Measurements from ENCODE around the gene ARFRP1.

The ARFRP1 gene

GRCh38 chr20:63693083-63693732 lies 14.6 kb downstream of the ARFRP1 start:
- FAIRE-seq (no peak), DNase-seq (ENCODE audit: extremely low spot score, insufficient read length, low read depth) (no peak)

- no peak for DNase-seq (ENCODE audit: extremely low spot score, insufficient read length, low read depth)
- no peak for FAIRE-seq
Measured at GRCh38 chr20:63692436-63693082, 15.2 kb downstream of the ARFRP1 start.

GRCh38 chr20:63691711-63692435 lies 15.9 kb downstream of the ARFRP1 start:
- FAIRE-seq: no peak
- no peak for DNase-seq (ENCODE audit: extremely low spot score, insufficient read length, low read depth)

- no peak for FAIRE-seq
- no peak for DNase-seq (ENCODE audit: extremely low spot score, insufficient read length, low read depth)
Measured at GRCh38 chr20:63690898-63691710, 16.7 kb downstream of the ARFRP1 start.

DNA sequence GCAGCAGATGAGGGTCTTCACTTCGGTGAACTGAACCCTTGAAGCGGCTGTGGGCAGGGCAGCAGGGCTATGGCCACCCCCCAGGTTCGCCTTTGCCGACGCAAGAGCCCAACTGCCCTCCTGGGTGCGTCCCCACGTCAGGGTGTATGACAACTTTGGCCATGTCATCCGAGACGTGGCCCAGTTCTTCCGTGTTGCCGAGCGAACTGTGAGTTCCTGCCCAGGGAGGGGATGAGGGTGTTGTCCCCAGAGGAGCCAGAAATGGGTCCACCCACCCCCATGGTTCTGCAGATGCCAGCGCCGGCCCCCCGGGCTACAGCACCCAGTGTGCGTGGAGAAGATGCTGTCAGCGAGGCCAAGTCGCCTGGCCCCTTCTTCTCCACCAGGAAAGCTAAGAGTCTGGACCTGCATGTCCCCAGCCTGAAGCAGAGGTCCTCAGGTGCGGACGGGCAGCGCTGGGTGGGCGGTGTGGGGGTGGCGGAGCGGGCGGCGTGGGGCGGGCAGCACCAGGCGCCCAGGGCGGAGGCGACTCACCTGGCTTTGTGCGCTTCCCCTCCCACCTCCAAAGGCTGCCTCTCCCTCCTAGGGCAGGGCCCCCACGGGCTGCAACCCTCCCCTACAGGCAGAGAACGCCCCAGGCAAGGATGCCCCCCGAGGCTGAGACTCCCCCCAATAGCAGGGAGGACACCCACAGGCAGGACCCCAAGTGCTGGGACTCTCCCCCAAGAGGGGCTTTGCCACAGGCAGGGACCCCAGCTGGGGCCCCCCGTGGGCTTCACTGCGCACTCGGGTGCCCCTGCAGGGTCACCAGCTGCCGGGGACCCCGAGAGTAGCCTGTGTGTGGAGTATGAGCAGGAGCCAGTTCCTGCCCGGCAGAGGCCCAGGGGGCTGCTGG lies 17.5 kb downstream of the ARFRP1 start:
- DNase-seq (ENCODE audit: extremely low spot score, insufficient read length, low read depth) (no peak), FAIRE-seq (no peak)

GRCh38 chr20:63689046-63690002 lies 18.5 kb downstream of the ARFRP1 start:
- no peak for FAIRE-seq
- DNase-seq (ENCODE audit: extremely low spot score, insufficient read length, low read depth): no peak

DNA sequence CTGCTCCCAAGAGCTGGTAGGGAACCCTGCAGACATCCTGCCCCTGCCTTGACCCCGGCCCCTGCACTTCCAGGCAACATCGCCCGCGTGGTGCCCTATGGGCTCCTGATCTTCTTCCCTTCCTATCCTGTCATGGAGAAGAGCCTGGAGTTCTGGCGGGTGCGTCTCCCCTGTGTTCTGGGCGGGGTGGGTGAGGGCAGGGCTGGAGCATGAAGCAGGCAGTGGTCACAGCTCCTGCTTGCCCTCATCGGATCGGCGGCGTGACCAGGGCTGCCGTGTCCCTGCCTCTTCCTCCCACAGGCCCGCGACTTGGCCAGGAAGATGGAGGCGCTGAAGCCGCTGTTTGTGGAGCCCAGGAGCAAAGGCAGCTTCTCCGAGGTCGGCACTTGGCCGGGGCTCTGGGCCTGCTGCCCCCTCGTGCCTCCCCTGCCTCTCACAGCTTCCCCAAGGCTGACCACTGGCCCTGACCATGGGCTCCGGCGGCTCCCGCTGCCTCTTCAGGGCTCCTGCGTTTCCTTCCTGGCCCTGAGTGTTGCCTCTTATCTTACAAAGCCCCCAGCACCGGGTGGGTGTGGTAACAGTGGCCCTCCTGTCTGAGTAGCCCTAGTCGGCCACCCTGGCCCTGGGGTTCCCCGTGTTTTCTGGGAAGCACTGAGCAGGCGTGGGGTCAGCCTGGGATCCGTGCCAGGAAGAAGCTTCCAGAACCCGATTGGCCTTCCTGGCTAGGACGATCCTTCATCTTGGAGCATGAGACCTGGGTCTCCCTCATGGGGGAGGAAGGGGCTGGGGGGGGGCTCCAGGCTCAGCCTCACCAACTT lies 19.3 kb downstream of the ARFRP1 start:
- FAIRE-seq (no peak), DNase-seq (ENCODE audit: extremely low spot score, insufficient read length, low read depth) (no peak)

DNA sequence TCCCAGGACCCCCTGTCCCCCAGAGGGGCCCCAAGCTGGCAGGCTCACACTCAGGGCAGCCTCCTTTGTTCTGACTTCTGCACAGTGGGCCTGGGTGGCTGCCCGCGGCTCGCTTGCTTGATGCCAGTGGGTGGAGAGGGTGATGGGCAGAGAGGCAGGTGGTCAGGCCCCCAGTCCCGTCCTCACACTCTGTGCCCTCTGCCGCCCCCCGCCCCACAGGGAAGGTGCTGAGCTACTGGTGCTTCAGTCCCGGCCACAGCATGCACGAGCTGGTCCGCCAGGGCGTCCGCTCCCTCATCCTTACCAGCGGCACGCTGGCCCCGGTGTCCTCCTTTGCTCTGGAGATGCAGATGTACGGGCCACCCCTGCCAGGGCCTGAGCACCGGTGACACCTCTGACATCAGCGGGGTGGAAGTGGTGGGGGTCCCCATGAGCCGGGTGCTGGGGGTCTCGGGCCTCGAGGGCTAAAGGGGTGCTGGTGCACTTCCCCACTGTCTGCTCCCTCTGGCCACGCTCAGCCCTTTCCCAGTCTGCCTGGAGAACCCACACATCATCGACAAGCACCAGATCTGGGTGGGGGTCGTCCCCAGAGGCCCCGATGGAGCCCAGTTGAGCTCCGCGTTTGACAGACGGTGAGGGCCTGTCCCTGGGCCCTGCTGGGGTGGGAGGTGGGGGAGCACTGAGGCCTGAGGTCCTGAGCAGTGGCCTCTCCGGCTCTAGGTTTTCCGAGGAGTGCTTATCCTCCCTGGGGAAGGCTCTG lies 20.2 kb downstream of the ARFRP1 start:
- DNase-seq (ENCODE audit: extremely low spot score, insufficient read length, low read depth) (no peak), FAIRE-seq (no peak)

- FAIRE-seq: no peak
Measured at GRCh38 chr20:63686492-63687321, 21.1 kb downstream of the ARFRP1 start.

DNA sequence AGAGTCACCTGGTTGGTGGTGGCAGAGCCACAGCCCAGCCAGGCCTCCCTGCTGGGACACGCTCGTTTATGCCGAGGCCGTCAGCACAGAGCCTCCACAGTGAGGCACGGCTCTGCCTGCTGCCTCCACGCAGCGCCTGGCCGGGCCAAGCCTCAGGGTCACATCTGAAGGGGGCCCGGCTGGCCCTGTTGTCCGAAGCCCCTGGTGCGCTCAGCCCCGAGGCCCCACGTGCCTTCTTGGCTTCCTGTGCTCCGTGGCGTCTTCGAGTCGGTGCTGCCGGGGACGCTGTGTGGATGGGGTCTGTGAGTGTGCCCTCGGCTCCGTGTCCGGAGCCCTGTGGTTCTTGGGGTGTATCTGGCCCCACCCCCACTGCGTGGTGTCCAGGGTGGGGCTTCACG lies 21.7 kb downstream of the ARFRP1 start:
- no peak for FAIRE-seq
- no peak for DNase-seq (ENCODE audit: extremely low spot score, insufficient read length, low read depth)

More at GRCh38 chr20:63686492-63687321, 21.1 kb downstream of the ARFRP1 start:
- no peak for DNase-seq (ENCODE audit: extremely low spot score, insufficient read length, low read depth)

GRCh38 chr20:63685269-63686026 lies 22.3 kb downstream of the ARFRP1 start:
- FAIRE-seq: no peak

GRCh38 chr20:63682384-63683139 lies 25.2 kb downstream of the ARFRP1 start:
- DNase-seq (ENCODE audit: extremely low spot score, insufficient read length, low read depth): no peak
- no peak for FAIRE-seq

More at GRCh38 chr20:63685269-63686026, 22.3 kb downstream of the ARFRP1 start:
- DNase-seq (ENCODE audit: extremely low spot score, insufficient read length, low read depth): no peak

- no peak for DNase-seq (ENCODE audit: extremely low spot score, insufficient read length, low read depth)
Measured at GRCh38 chr20:63681609-63682142, 26.1 kb downstream of the ARFRP1 start.

GRCh38 chr20:63680857-63681608 lies 26.7 kb downstream of the ARFRP1 start:
- no peak for FAIRE-seq

More at GRCh38 chr20:63681609-63682142, 26.1 kb downstream of the ARFRP1 start:
- FAIRE-seq: no peak

More at GRCh38 chr20:63680857-63681608, 26.7 kb downstream of the ARFRP1 start:
- no peak for DNase-seq (ENCODE audit: extremely low spot score, insufficient read length, low read depth)

Measured in GM18507 (cell line).